ENCODE results near the gene RAP1GDS1.
"Not testable (repeated sequence)": the region's sequence is repeated elsewhere in the genome, so short reads cannot be mapped to it uniquely, and the experiment has no call there.

RAP1GDS1 gene

GRCh38 chr4:98466868-98467599 lies 205.8 kb downstream of the RAP1GDS1 start:
- Mint-ChIP-seq H3K27ac (no peak overlapping the region), H3K9me3 (peaks cover 2% of the 10 kb centered on the region), H3K27me3 (no peaks in the 10 kb centered on the region), H3K4me1 (ENCODE audit: low read depth) (peaks cover 30% of the 10 kb centered on the region), H3K36me3 (ENCODE audit: low read depth) (peaks cover 21% of the 10 kb centered on the region), H3K4me3 (peak overlapping the region; percentile 74)

- Mint-ChIP-seq H3K4me3 (peak overlapping the region; percentile 74), H3K36me3 (ENCODE audit: low read depth) (peaks cover 26% of the 10 kb centered on the region), H3K27me3 (no peaks in the 10 kb centered on the region), H3K9me3 (no peaks in the 10 kb centered on the region), H3K27ac (peak overlapping the region; percentile 56), H3K4me1 (ENCODE audit: low read depth) (peaks cover 30% of the 10 kb centered on the region)
These were observed 206.5 kb downstream of the RAP1GDS1 start for GRCh38 chr4:98467627-98468072.

- H3K9me3 Mint-ChIP-seq = no peaks in the 10 kb centered on the region
- peaks cover 26% of the 10 kb centered on the region for H3K36me3 Mint-ChIP-seq (ENCODE audit: low read depth)
These were observed 207.5 kb downstream of the RAP1GDS1 start for GRCh38 chr4:98468709-98469108.

GRCh38 chr4:98469771-98470170 lies 208.6 kb downstream of the RAP1GDS1 start:
- Mint-ChIP-seq H3K27me3 (no peaks in the 10 kb centered on the region), H3K27ac (no peak overlapping the region), H3K4me3 (no peak overlapping the region), H3K36me3 (ENCODE audit: low read depth) (peaks cover 31% of the 10 kb centered on the region), H3K4me1 (ENCODE audit: low read depth) (peaks cover 35% of the 10 kb centered on the region), H3K9me3 (no peaks in the 10 kb centered on the region)

More at GRCh38 chr4:98468709-98469108, 207.5 kb downstream of the RAP1GDS1 start:
- Mint-ChIP-seq H3K4me1 (ENCODE audit: low read depth) (peaks cover 30% of the 10 kb centered on the region), H3K4me3 (no peak overlapping the region), H3K27ac (no peak overlapping the region), H3K27me3 (no peaks in the 10 kb centered on the region)

GRCh38 chr4:98470366-98470765 lies 209.2 kb downstream of the RAP1GDS1 start:
- H3K36me3 Mint-ChIP-seq (ENCODE audit: low read depth) = peaks cover 37% of the 10 kb centered on the region
- peaks cover 34% of the 10 kb centered on the region for H3K4me1 Mint-ChIP-seq (ENCODE audit: low read depth)
- H3K27me3 Mint-ChIP-seq = no peaks in the 10 kb centered on the region
- no peaks in the 10 kb centered on the region for H3K9me3 Mint-ChIP-seq
- H3K27ac Mint-ChIP-seq = no peak overlapping the region
- H3K4me3 Mint-ChIP-seq = no peak overlapping the region

- peaks cover 32% of the 10 kb centered on the region for H3K4me1 Mint-ChIP-seq (ENCODE audit: low read depth)
- no peak overlapping the region for H3K4me3 Mint-ChIP-seq
- no peaks in the 10 kb centered on the region for H3K27me3 Mint-ChIP-seq
- H3K36me3 Mint-ChIP-seq (ENCODE audit: low read depth) = peaks cover 40% of the 10 kb centered on the region
- H3K27ac Mint-ChIP-seq = no peak overlapping the region
- no peaks in the 10 kb centered on the region for H3K9me3 Mint-ChIP-seq
These were observed 209.6 kb downstream of the RAP1GDS1 start for GRCh38 chr4:98470831-98471230.

- Mint-ChIP-seq H3K9me3 (no peaks in the 10 kb centered on the region), H3K36me3 (ENCODE audit: low read depth) (peaks cover 56% of the 10 kb centered on the region), H3K4me1 (ENCODE audit: low read depth) (peaks cover 24% of the 10 kb centered on the region), H3K4me3 (no peak overlapping the region), H3K27me3 (no peaks in the 10 kb centered on the region), H3K27ac (no peak overlapping the region)
These were observed 211.9 kb downstream of the RAP1GDS1 start for GRCh38 chr4:98473046-98473445.

- Mint-ChIP-seq H3K36me3 (ENCODE audit: low read depth) (peaks cover 61% of the 10 kb centered on the region), H3K9me3 (no peaks in the 10 kb centered on the region), H3K27me3 (no peaks in the 10 kb centered on the region), H3K27ac (no peak overlapping the region), H3K4me1 (ENCODE audit: low read depth) (peaks cover 27% of the 10 kb centered on the region), H3K4me3 (no peak overlapping the region)
These were observed 213.2 kb downstream of the RAP1GDS1 start for GRCh38 chr4:98474408-98474844.

GRCh38 chr4:98476891-98477290 lies 215.7 kb downstream of the RAP1GDS1 start:
- no peaks in the 10 kb centered on the region for H3K27me3 Mint-ChIP-seq
- H3K36me3 Mint-ChIP-seq (ENCODE audit: low read depth) = peaks cover 49% of the 10 kb centered on the region
- H3K27ac Mint-ChIP-seq = no peak overlapping the region
- H3K4me1 Mint-ChIP-seq (ENCODE audit: low read depth) = peaks cover 27% of the 10 kb centered on the region
- H3K9me3 Mint-ChIP-seq = no peaks in the 10 kb centered on the region
- no peak overlapping the region for H3K4me3 Mint-ChIP-seq

GRCh38 chr4:98479590-98479989 lies 218.4 kb downstream of the RAP1GDS1 start:
- not testable (repeated sequence) for H3K27ac Mint-ChIP-seq, H3K4me3 Mint-ChIP-seq, H3K27me3 Mint-ChIP-seq, H3K9me3 Mint-ChIP-seq
- H3K4me1 Mint-ChIP-seq (ENCODE audit: low read depth) = peaks cover 48% of the 10 kb centered on the region
- H3K36me3 Mint-ChIP-seq (ENCODE audit: low read depth) = peaks cover 50% of the 10 kb centered on the region

GRCh38 chr4:98480535-98480934 lies 219.4 kb downstream of the RAP1GDS1 start:
- Mint-ChIP-seq H3K4me3 (no peak overlapping the region), H3K36me3 (ENCODE audit: low read depth) (peaks cover 46% of the 10 kb centered on the region), H3K9me3 (no peaks in the 10 kb centered on the region), H3K4me1 (ENCODE audit: low read depth) (peaks cover 54% of the 10 kb centered on the region), H3K27me3 (no peaks in the 10 kb centered on the region), H3K27ac (no peak overlapping the region)

- H3K27ac Mint-ChIP-seq = peak overlapping the region; percentile 42
- H3K27me3 Mint-ChIP-seq = no peaks in the 10 kb centered on the region
- H3K4me1 Mint-ChIP-seq (ENCODE audit: low read depth) = peaks cover 60% of the 10 kb centered on the region
- peaks cover 48% of the 10 kb centered on the region for H3K36me3 Mint-ChIP-seq (ENCODE audit: low read depth)
- H3K9me3 Mint-ChIP-seq = no peaks in the 10 kb centered on the region
- H3K4me3 Mint-ChIP-seq = no peak overlapping the region
These were observed 220.0 kb downstream of the RAP1GDS1 start for GRCh38 chr4:98481167-98481566.

- Mint-ChIP-seq H3K9me3 (no peaks in the 10 kb centered on the region), H3K27ac (peak overlapping the region; percentile 99), H3K27me3 (no peaks in the 10 kb centered on the region), H3K36me3 (ENCODE audit: low read depth) (peaks cover 35% of the 10 kb centered on the region), H3K4me3 (peak overlapping the region; percentile 66), H3K4me1 (ENCODE audit: low read depth) (peaks cover 72% of the 10 kb centered on the region)
These were observed 221.3 kb downstream of the RAP1GDS1 start for GRCh38 chr4:98482503-98482846.

GRCh38 chr4:98482847-98483806 lies 221.9 kb downstream of the RAP1GDS1 start:
- Mint-ChIP-seq H3K27me3 (no peaks in the 10 kb centered on the region), H3K36me3 (ENCODE audit: low read depth) (peaks cover 34% of the 10 kb centered on the region), H3K4me3 (peak overlapping the region; percentile 66), H3K27ac (peak overlapping the region; percentile 99), H3K9me3 (no peaks in the 10 kb centered on the region), H3K4me1 (ENCODE audit: low read depth) (peaks cover 72% of the 10 kb centered on the region)

GRCh38 chr4:98484031-98484430 lies 222.8 kb downstream of the RAP1GDS1 start:
- peak overlapping the region; percentile 66 for H3K4me3 Mint-ChIP-seq
- H3K4me1 Mint-ChIP-seq (ENCODE audit: low read depth) = peaks cover 72% of the 10 kb centered on the region
- no peaks in the 10 kb centered on the region for H3K9me3 Mint-ChIP-seq
- H3K27ac Mint-ChIP-seq = peak overlapping the region; percentile 99
- no peaks in the 10 kb centered on the region for H3K27me3 Mint-ChIP-seq
- H3K36me3 Mint-ChIP-seq (ENCODE audit: low read depth) = peaks cover 29% of the 10 kb centered on the region

Data from stimulated activated naive CD8-positive, alpha-beta T cell treated with anti-CD3 and anti-CD28 coated beads, Interleukin-15, Interleukin-2, amounts not matched to agents 100 ng/mL and 50 ng/mL, for 24 hours (primary cell).